Endometrium (tissue), 2 donors: ENCODE results near the gene TEX2.
"Not testable (repeated sequence)": the region's sequence is repeated elsewhere in the genome, so short reads cannot be mapped to it uniquely, and the experiment has no call there.

ENCODE experiments used
- FAIRE-seq: peaks from 2 replicates; lab custom pipeline; 2012; peaks lifted over from hg19 to GRCh38; lab: Jason Lieb, UNC
- donor health status: control.
- donor health status: control.

The TEX2 gene

GRCh38 chr17:64264891-64265290, 1.8 kb upstream of the TEX2 start:
- no peak for FAIRE-seq

- no peak for FAIRE-seq
Measured at GRCh38 chr17:64262198-64262999, 661 bp downstream of the TEX2 start.

GRCh38 chr17:64261417-64262145, 1.5 kb downstream of the TEX2 start:
- no peak for FAIRE-seq

GRCh38 chr17:64260886-64261285, 2.2 kb downstream of the TEX2 start:
- FAIRE-seq, result no peak

DNA sequence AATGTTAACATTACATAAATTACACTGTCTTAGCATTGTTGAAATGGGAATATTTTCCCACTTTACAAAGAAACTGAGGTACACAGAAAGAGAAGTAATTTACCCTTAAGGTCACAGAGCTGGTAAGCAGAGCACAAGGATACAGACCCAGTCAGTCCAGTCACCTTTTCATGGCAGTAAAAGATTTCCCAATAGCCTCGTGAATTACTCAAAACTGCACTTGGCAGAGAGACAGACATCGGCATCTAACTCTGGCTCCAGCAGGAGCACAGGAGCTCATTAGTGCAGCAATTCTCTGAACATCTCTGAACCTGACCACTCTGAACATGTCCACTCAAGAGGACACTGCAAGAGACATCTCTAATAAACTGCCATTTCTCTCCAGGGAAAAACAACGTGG, 3.1 kb downstream of the TEX2 start:
- FAIRE-seq, result no peak

GRCh38 chr17:64259426-64259825, 3.6 kb downstream of the TEX2 start:
- FAIRE-seq, result no peak

DNA sequence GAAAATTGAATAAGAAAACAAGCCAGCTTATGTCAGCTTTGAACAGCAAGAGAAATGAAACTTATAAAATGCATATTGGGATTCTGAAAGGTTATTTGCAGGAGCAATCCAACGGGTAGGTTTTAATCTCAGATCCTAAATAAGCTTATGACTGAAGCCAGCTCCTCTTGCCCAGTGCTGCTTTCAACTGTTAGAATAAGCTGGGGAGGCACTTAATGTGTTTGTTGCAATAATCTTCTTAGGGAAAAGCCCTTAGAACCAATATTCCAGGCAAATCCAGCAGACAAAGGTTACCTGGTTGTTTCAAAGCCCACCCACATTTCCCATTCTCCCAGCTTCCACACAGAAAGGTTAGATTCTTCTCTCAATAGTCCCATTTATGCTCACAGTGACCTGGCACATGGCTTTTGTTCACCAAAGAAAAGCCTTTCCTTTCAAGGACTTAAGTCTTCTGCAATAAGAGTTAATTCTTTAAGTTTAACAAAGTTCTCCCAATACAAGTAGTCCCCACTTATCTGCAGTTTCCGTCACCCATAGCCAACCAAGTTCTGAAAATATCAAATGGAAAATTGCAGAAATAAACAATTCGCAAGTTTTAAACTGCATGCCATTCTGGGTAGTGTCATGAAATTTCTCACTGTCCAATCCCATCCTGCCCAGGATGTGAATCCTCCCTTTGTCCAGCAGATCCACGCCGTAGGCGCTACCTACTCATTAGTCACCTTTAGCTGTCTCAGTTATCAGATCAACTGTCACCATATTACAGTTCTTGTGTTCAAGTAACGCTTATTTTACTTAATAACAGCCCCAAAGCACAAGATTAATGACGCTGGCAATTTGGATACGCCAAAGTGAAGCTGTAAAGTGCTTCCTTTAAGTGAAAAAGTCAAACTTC, 5.9 kb downstream of the TEX2 start:
- no peak for FAIRE-seq

DNA sequence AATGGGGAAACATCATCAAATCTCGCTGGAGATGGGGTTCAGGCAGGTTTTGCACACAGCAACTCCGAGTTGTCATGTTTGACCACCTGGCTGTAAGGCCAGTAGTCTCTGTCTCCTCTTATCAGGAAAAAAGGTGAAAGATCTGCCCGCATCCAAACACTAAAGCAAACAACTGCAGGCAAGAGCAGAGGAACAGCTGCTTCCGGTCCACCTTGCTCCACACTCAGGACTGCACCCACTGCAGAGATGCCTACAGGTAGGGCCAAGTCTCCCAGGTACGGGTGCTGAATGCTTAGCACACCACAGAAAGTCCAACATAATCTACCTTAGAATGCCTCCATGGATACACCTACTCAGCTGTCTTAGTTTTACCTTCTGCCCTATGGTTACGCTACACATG, 7.3 kb downstream of the TEX2 start:
- FAIRE-seq, result no peak

GRCh38 chr17:64254755-64255154, 8.3 kb downstream of the TEX2 start:
- FAIRE-seq, result no peak

DNA sequence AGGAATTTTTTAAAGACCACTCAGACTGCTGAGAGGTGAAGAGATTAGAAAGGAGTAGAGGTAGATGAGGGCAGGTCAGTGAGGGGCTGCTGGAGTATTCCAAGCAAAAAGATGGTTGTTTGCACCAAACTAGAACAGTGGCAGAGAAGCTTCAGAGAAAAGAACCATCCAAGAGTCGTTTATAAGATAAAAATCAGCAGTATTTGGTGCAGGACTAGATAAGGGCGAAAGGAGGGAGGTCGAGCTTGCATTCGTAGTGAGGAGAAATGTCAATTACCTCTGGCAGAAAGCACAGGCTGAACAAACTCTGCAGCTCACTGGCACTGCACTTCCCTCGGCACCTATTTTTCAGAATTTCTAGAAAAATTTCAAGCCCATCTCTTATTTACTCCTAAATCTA, 9.6 kb downstream of the TEX2 start:
- FAIRE-seq, result no peak

GRCh38 chr17:64252831-64253230, 10.2 kb downstream of the TEX2 start:
- no peak for FAIRE-seq

GRCh38 chr17:64250233-64250835, 12.7 kb downstream of the TEX2 start:
- FAIRE-seq, result no peak

GRCh38 chr17:64247836-64248235, 15.2 kb downstream of the TEX2 start:
- no peak for FAIRE-seq

DNA sequence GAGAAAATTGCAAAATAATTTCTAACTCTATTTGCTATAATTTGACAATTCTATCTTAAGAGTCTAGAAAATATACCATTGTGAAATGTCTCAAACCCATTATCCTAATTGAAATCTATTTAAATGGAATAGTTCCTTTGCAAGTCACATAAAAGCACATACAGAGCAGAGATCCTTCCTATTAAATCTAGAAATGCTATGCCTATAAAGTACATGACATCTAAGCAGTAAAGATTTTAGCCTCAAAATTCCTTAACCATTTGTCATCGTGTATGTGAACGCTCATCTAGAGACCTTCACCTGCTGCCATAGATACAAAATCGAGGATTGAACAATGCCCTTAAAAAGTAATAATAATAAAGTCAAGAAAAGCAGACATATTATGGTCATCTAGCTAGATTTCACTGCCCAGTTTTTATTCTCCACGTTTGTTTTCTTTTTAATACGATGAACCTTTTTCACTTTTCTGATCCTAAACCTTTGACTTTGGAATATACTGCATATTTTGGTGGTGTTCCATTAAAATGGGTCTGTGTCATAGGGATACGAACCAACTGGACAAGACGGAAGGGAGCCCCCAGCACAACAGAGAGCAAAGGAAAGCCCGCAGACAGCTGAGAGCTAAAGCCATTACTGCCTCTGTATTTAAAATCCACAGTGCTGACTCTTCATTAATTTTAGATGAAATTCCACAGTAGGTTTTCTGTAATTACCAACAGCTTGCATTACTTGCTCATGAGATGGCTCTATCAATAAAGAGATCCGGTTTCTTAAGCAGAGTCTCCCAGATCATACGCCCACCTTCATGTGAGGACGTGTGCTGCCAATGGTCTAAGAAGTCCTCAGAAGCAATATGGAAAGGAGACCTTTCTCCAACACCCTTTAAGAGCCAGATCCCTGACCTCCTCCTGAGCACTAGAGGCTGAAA, 17.6 kb downstream of the TEX2 start:
- no peak for FAIRE-seq

DNA sequence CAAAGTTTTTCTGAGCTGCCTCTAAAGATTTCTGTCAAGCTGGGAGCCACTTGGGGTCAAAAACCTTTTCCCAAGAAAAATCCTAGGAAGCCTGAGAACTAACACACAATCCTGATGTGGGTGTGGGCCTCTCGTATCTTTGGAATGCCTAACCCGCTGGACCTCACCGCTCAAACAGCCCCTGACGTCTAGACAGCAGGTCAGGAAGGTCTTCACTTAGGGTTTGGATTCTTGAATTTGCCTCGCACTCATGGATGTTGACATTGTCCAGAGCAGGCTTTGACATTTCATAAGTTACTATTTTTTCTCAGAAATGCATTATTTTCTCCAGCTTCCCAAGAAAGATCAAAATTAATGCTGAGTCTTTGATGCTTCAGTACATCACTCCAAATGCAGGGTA, 18.9 kb downstream of the TEX2 start:
- no peak for FAIRE-seq

DNA sequence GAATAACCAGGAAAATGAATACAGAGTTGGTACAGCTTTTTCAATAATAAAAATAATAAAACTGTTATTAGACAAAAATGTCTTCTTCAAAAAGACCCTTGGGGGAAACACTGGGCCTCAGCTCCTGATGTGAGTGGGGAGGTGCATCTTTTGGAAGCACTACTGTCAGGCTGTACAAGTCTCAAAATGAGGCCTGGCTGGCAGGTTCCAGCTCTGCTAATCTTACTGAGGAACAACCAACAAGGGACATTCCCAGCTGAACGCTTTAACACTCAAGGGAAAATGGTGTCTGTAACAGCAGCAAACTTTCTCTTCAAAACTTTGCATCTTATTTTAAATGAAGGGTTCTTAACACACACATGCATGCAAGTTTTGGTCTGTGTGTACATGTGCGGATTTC, 19.7 kb downstream of the TEX2 start:
- no peak for FAIRE-seq

- no peak for FAIRE-seq
Measured at GRCh38 chr17:64242633-64243032, 20.4 kb downstream of the TEX2 start.

DNA sequence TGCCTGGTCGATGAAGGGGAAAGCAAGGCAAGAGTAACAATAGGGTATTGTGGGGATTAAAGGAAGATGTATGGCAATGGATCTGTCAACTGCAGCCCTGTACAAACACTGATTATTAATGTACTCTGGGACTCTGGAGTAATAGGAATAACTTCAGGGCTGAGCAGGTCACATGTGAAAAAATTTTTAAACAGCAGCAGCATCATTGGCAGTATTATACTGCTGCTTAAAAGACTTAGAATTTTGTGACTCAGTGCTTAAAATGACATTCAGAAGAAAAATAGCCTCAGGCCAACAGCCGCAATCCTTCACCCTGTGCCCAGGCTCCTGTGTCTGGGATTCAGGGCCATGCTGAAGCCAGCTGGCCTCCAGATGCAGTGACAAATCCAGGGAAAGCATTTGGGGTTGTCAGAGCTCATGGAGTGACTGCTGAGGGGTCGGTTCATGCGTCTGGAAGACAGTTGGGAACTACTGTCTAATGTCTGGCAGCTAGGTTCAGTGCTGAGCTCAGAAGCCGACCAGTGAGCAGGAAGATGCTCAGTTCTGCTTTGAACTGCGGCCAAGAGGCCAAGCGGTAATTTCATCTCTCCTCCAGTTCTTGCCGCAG, 22.2 kb downstream of the TEX2 start:
- FAIRE-seq, result no peak

DNA sequence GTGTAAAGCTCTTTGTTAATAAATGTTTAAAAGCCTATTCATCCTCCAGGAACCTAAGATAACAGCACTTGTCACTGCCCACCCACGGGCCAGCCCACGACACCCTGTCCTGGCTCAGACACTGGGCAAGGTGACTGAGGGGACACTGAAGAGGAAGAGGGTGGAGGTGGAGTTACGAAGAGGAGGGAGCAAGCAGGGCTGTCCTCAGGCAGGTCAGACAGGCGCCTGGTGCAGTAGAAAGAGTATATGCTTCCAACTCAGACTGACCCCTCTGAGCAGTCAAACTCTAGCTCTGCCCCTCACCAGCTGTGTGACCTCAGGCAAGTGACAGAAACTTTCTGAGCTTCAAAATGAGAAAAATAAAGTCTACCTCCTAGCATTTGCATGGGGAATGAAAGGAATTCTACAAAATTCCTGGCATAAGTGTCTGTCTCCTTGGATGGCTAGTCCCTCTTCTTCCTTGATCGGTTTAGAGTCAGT, 22.8 kb downstream of the TEX2 start:
- FAIRE-seq, result no peak

GRCh38 chr17:64238449-64238848, 24.6 kb downstream of the TEX2 start:
- FAIRE-seq, result not testable (repeated sequence)
